GM12892 (cell line): ENCODE data around the gene LRRC74A.

ENCODE experiments used
- POLR2AphosphoS5 ChIP-seq: IDR thresholded peaks from 2 replicates; pipeline ENCODE4 v1.6.1; 2011; ENCODE audit warnings: low read depth, low read length, control low read depth
- TAF1 ChIP-seq: IDR thresholded peaks from 2 replicates; pipeline ENCODE4 v1.6.1; 2011; ENCODE audit warnings: low read depth, mild to moderate bottlenecking, control low read depth, low read length, borderline replicate concordance

DNA sequence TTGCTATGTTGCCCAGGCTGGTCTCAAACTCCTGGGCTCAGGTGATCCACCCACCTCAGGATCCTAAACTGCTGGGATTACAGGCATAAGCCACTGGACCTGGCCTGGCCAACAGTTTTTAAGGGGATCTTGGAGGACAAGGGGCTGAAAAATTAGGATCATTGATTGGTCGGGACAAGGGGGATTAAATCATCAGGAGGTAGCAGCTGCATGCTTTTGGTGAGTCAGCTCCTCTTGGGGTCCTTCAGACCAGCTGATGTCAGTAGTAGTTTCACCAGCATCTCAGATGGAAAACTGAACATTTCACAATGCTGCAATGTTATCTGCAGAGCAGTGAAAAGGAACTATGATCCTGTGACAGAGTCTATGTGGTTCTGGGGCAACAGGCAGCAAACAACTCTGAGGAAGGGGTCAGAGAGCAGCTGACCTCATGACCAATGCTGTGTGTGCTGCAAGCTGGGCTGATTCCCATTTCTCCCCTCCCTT is 6.3 kb downstream of the LRRC74A start:
- TF ChIP-seq POLR2AphosphoS5 = no peak
- TF ChIP-seq TAF1 = no peak
